ENCODE measurements around the gene DUOXA2.
A peak's percentile ranks its signal among the peaks of the same experiment; 100 is the strongest.

DUOXA2 gene

GRCh38 chr15:45120081-45120972, 6.2 kb downstream of the DUOXA2 start:
- DNase-seq (ENCODE audit: low read depth in 2 of 2), result no peak
- TF ChIP-seq CTCF (IDR thresholded peaks at IDR 0.05; ENCODE audit: low read depth, low read length), result no peak
- H3K4me3 ChIP-seq (replicated peaks in 1 of 2; ENCODE audit: low read depth in 2 of 2, low read length in 2 of 2), result no peak overlapping the region

GRCh38 chr15:45121020-45121419, 6.9 kb downstream of the DUOXA2 start:
- TF ChIP-seq CTCF (IDR thresholded peaks at IDR 0.05; ENCODE audit: low read depth, low read length), result no peak
- no peak for DNase-seq (ENCODE audit: low read depth in 2 of 2)
- H3K4me3 ChIP-seq (replicated peaks in 1 of 2; ENCODE audit: low read depth in 2 of 2, low read length in 2 of 2), result no peak overlapping the region

DNA sequence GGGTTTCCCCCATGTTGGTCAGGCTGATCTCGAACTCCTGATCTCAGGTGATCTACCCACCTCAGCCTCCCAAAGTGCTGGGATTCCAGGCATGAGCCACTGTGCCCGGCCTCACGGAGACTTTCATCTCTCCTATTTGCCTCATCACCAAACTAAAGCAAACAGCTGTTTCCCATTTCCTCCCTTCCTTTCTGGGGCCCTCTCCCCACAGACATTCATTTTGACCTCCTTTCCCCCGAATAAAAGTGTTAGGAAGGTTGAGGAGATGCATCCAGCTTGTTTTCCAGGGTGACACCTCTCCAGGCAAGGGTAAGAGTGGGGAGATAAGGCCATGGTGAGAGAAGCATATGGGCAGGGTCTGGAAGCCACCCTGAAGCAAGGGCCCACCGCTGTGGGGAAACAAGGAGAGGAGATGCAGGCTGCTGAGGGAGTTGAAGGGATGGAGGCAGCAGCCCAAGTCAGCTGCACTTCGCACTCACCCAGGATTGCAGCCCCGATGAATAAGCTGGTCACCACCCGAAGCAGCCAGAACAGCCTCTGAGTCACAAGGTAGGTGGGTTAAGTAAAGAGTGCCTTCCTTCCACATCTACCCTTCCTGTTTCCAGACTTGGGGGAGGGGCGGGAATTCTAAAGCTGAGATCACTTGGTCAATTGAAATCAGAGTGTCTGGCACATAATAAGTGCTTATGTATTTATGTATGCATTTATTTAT, 7.7 kb downstream of the DUOXA2 start:
- H3K4me3 ChIP-seq (replicated peaks in 1 of 2; ENCODE audit: low read depth in 2 of 2, low read length in 2 of 2), result no peak overlapping the region
- peak; percentile 70 to 90 for DNase-seq (ENCODE audit: low read depth in 2 of 2)
- no peak for TF ChIP-seq CTCF (IDR thresholded peaks at IDR 0.05; ENCODE audit: low read depth, low read length)

GRCh38 chr15:45122719-45123118, 8.6 kb downstream of the DUOXA2 start:
- no peak for TF ChIP-seq CTCF (IDR thresholded peaks at IDR 0.05; ENCODE audit: low read depth, low read length)
- no peak overlapping the region for H3K4me3 ChIP-seq (replicated peaks in 1 of 2; ENCODE audit: low read depth in 2 of 2, low read length in 2 of 2)
- DNase-seq (ENCODE audit: low read depth in 2 of 2), result no peak

DNA sequence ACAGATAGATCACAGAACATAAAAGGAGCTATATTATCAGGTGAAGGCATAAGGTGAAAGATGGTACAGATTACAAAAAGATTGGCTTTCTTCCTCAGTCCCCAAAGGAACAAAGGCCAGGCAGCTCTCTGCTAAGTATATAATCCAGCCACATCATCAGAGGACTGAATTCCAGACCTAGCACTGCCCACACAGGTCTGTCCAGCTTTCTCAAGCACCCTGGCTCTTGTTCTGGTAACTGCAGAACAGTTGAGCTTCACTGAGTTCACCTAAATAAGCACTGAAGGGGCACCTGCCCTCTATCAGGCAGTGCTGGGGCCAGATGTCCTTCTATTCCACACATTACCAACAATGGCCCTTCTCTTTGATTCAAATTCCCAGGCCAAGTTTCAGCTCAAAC, 9.3 kb downstream of the DUOXA2 start:
- no peak for DNase-seq (ENCODE audit: low read depth in 2 of 2)
- no peak overlapping the region for H3K4me3 ChIP-seq (replicated peaks in 1 of 2; ENCODE audit: low read depth in 2 of 2, low read length in 2 of 2)
- TF ChIP-seq CTCF (IDR thresholded peaks at IDR 0.05; ENCODE audit: low read depth, low read length), result no peak

- DNase-seq (ENCODE audit: low read depth in 2 of 2), result peak; percentile 34 to 57
- H3K4me3 ChIP-seq (replicated peaks in 1 of 2; ENCODE audit: low read depth in 2 of 2, low read length in 2 of 2), result no peak overlapping the region
- TF ChIP-seq CTCF (IDR thresholded peaks at IDR 0.05; ENCODE audit: low read depth, low read length), result peak; percentile 75
These were observed 12.5 kb downstream of the DUOXA2 start for GRCh38 chr15:45126535-45127158.

Data from cardiac fibroblast (primary cell).